SK-N-MC (cell line): ENCODE measurements around the gene CHP1.
A peak's percentile ranks its signal among the peaks of the same experiment; 100 is the strongest.
"Not testable (repeated sequence)": the region's sequence is repeated elsewhere in the genome, so short reads cannot be mapped to it uniquely, and the experiment has no call there.

Experiments used
- DNase-seq: peaks from one replicate; pipeline ENCODE4 v3.0.0-alpha.2; 2011; ENCODE audit warnings: low read depth, low spot score
- H3K27ac ChIP-seq: fragments of 200-600 bp; sonication (generic); 2 replicates; pipeline ENCODE4 v1.5.1; 2016; ENCODE audit warnings: mixed run types
- H3K36me3 ChIP-seq: fragments of 200-600 bp; sonication (generic); 2 replicates; pipeline ENCODE4 v1.6.1; 2017; ENCODE audit warnings: antibody characterized with exemption, low read length, mixed read lengths; ENCODE audit not compliant: insufficient read depth
- H3K4me3 ChIP-seq: fragments of 200-600 bp; sonication (generic); 2 replicates; pipeline ENCODE4 v1.5.1; 2016
- H3K9ac ChIP-seq: fragments of 200-600 bp; sonication (generic); 2 replicates; pipeline ENCODE4 v1.8.0; 2017; ENCODE audit warnings: mixed run types, mixed read lengths; ENCODE audit not compliant: insufficient read length
- H3K9me3 ChIP-seq: fragments of 200-600 bp; sonication (generic); 2 replicates; pipeline ENCODE4 v1.6.1; 2017; ENCODE audit warnings: low read depth, mild to moderate bottlenecking, antibody characterized with exemption, low read length, moderate library complexity, mixed read lengths
- EZH2 ChIP-seq: fragments of 200-600 bp; sonication (generic); IDR thresholded peaks from one replicate; pipeline ENCODE4 v1.6.1; 2017; ENCODE audit warnings: antibody characterized with exemption
- FOXP2 ChIP-seq: optimal IDR thresholded peaks from 2 replicates; pipeline ENCODE3; 2011; ENCODE audit warnings: mild to moderate bottlenecking, moderate library complexity; ENCODE audit not compliant: insufficient read depth; ENCODE audit errors: extremely low read length, control extremely low read depth
- POLR2AphosphoS5 ChIP-seq: IDR thresholded peaks from 2 replicates; pipeline ENCODE4 v1.6.1; 2012; ENCODE audit warnings: mild to moderate bottlenecking, low read depth, low read length, borderline replicate concordance

CHP1 gene

GRCh38 chr15:41241221-41241964 lies 10.3 kb downstream of the CHP1 start:
- TF ChIP-seq EZH2 (no peak), POLR2AphosphoS5 (peak; percentile 23; the same call in 1 of the 2 replicates), FOXP2 (peak; percentile 40)
- peak; percentile 72 for DNase-seq
- no peak overlapping the region for H3K27ac ChIP-seq
- H3K9ac ChIP-seq: no peak overlapping the region
- no peak overlapping the region for H3K4me3 ChIP-seq
- H3K36me3 ChIP-seq: no peaks in the 10 kb centered on the region
- H3K9me3 ChIP-seq: no peaks in the 10 kb centered on the region

- H3K9ac ChIP-seq, H3K27ac ChIP-seq, H3K9me3 ChIP-seq, H3K4me3 ChIP-seq, DNase-seq, H3K36me3 ChIP-seq: not testable (repeated sequence)
Observed at GRCh38 chr15:41250745-41251144, 19.7 kb downstream of the CHP1 start.

GRCh38 chr15:41251411-41251810 lies 20.3 kb downstream of the CHP1 start:
- TF ChIP-seq POLR2AphosphoS5 (no peak), FOXP2 (no peak), EZH2 (no peak)
- Histone ChIP-seq H3K9ac (no peak overlapping the region), H3K27ac (no peak overlapping the region), H3K9me3 (no peaks in the 10 kb centered on the region), H3K36me3 (no peaks in the 10 kb centered on the region), H3K4me3 (no peak overlapping the region)
- DNase-seq: no peak

- Histone ChIP-seq H3K27ac (no peak overlapping the region), H3K4me3 (no peak overlapping the region), H3K9ac (no peak overlapping the region), H3K9me3 (no peaks in the 10 kb centered on the region), H3K36me3 (no peaks in the 10 kb centered on the region)
- DNase-seq: no peak
- TF ChIP-seq FOXP2 (no peak), POLR2AphosphoS5 (no peak), EZH2 (no peak)
Observed at GRCh38 chr15:41254560-41254959, 23.5 kb downstream of the CHP1 start.

- H3K9me3 ChIP-seq: no peaks in the 10 kb centered on the region
- no peak overlapping the region for H3K4me3 ChIP-seq
- no peak for TF ChIP-seq EZH2
- TF ChIP-seq POLR2AphosphoS5: no peak
- no peak for TF ChIP-seq FOXP2
- no peak overlapping the region for H3K9ac ChIP-seq
- DNase-seq: no peak
- no peaks in the 10 kb centered on the region for H3K36me3 ChIP-seq
- no peak overlapping the region for H3K27ac ChIP-seq
Observed at GRCh38 chr15:41256103-41256502, 25.0 kb downstream of the CHP1 start.

- Histone ChIP-seq H3K9ac (no peak overlapping the region), H3K36me3 (no peaks in the 10 kb centered on the region), H3K9me3 (no peaks in the 10 kb centered on the region), H3K4me3 (no peak overlapping the region), H3K27ac (no peak overlapping the region)
- DNase-seq: no peak
- no peak for TF ChIP-seq FOXP2
- TF ChIP-seq POLR2AphosphoS5: no peak
- no peak for TF ChIP-seq EZH2
Observed at GRCh38 chr15:41256577-41257038, 25.5 kb downstream of the CHP1 start.

GRCh38 chr15:41258750-41259471 lies 27.8 kb downstream of the CHP1 start:
- Histone ChIP-seq H3K9ac (no peak overlapping the region), H3K4me3 (no peak overlapping the region), H3K9me3 (no peaks in the 10 kb centered on the region), H3K27ac (no peak overlapping the region), H3K36me3 (peaks cover 8% of the 10 kb centered on the region)
- DNase-seq: no peak
- no peak for TF ChIP-seq POLR2AphosphoS5
- TF ChIP-seq EZH2: no peak
- no peak for TF ChIP-seq FOXP2

- no peak for DNase-seq
- H3K36me3 ChIP-seq: peaks cover 8% of the 10 kb centered on the region
- H3K9me3 ChIP-seq: no peaks in the 10 kb centered on the region
- no peak overlapping the region for H3K9ac ChIP-seq
- no peak overlapping the region for H3K4me3 ChIP-seq
- TF ChIP-seq POLR2AphosphoS5 (no peak), FOXP2 (no peak), EZH2 (no peak)
- H3K27ac ChIP-seq: no peak overlapping the region
Observed at GRCh38 chr15:41259546-41260189, 28.6 kb downstream of the CHP1 start.

GRCh38 chr15:41260924-41261323 lies 29.9 kb downstream of the CHP1 start:
- not testable (repeated sequence) for DNase-seq, H3K4me3 ChIP-seq, H3K27ac ChIP-seq, H3K9me3 ChIP-seq, H3K36me3 ChIP-seq, H3K9ac ChIP-seq
